ENCODE measurements around the gene KCTD16.

- no peak for TF ChIP-seq POLR2A (IDR thresholded peaks at IDR 0.05)
- TF ChIP-seq CTCF (IDR thresholded peaks at IDR 0.05): no peak
Measured at GRCh38 chr5:144308906-144309670, 138.4 kb downstream of the KCTD16 start.

Measured in Peyer's patch (tissue), 4 donors.